ENCODE measurements around the gene BCAS3. TPM values are rescaled to one million over a fixed set of nuclear protein-coding genes. Genes with fewer than 3 reads are reported as not detected.

BCAS3 gene
- total and polyA plus RNA-seq, 11 donors = 4.5 to 23.5 (median 17.9) TPM

GRCh38 chr17:61323003-61323908 lies 645.6 kb downstream of the BCAS3 start:
- intact Hi-C loops (cut with DNase I) = loop anchor here in 1 of 10 donors (10.0 kb wide), 1 partner anchor 68 kb away; no protein-coding TSS in a partner anchor
- 48 to 65% (median 59%) methylated on average over 13 of the region's 13 CpGs for WGBS, 4 donors

GRCh38 chr17:61323909-61324868 lies 646.5 kb downstream of the BCAS3 start:
- WGBS, 4 donors = 67 to 84% (median 73%) methylated on average over 12 of the region's 12 CpGs
- Histone ChIP-seq H3K9me3 (no peaks in the 10 kb centered on the region), H3K4me3 (no peak overlapping the region), H3K4me1 (peaks cover 0 to 39% (median 21%) of the 10 kb centered on the region in 12 donors), H3K27me3 (no peaks in the 10 kb centered on the region), H3K27ac (peak overlapping the region in 11 of 12 donors; percentile 6 to 78 (median 60)), H3K36me3 (no peaks in the 10 kb centered on the region)
- peak in 3 of 4 donors; percentile 50 to 73 (median 50) for ATAC-seq
- no peak for TF ChIP-seq POLR2A (IDR thresholded peaks at IDR 0.05)
- TF ChIP-seq CTCF (IDR thresholded peaks at IDR 0.05) = no peak
- DNase-seq = no peak
- intact Hi-C loops (cut with DNase I) = loop anchor here in 1 of 10 donors (10.0 kb wide), 1 partner anchor 69 kb away; no protein-coding TSS in a partner anchor

More at GRCh38 chr17:61323003-61323908, 645.6 kb downstream of the BCAS3 start:
- DNase-seq (peak in 1 of 5 donors; percentile 51), ATAC-seq (peak in 3 of 4 donors; percentile 18 to 57 (median 53))
- Histone ChIP-seq H3K9me3 (no peaks in the 10 kb centered on the region), H3K4me1 (peaks cover 0 to 39% (median 21%) of the 10 kb centered on the region in 12 donors), H3K36me3 (no peaks in the 10 kb centered on the region), H3K4me3 (no peak overlapping the region), H3K27me3 (no peaks in the 10 kb centered on the region), H3K27ac (peak overlapping the region; percentile 6 to 78 (median 58))
- TF ChIP-seq CTCF (IDR thresholded peaks at IDR 0.05) (no peak), POLR2A (IDR thresholded peaks at IDR 0.05) (no peak)

- H3K4me3 ChIP-seq = no peak overlapping the region
- H3K27me3 ChIP-seq = no peaks in the 10 kb centered on the region
- H3K27ac ChIP-seq = peak overlapping the region in 6 of 12 donors; percentile 9 to 70 (median 37)
- intact Hi-C loops (cut with DNase I) = loop anchor here in 1 of 10 donors (10.0 kb wide), 1 partner anchor 70 kb away; no protein-coding TSS in a partner anchor
- H3K9me3 ChIP-seq = no peaks in the 10 kb centered on the region
- peaks cover 0 to 39% (median 21%) of the 10 kb centered on the region in 12 donors for H3K4me1 ChIP-seq
- 72 to 92% (median 81%) methylated on average over 5 of the region's 5 CpGs for WGBS, 4 donors
- TF ChIP-seq CTCF (IDR thresholded peaks at IDR 0.05) (no peak), POLR2A (IDR thresholded peaks at IDR 0.05) (no peak)
- DNase-seq = no peak
- ATAC-seq = no peak
- no peaks in the 10 kb centered on the region for H3K36me3 ChIP-seq
Measured at GRCh38 chr17:61324950-61325349, 647.3 kb downstream of the BCAS3 start.

All from heart left ventricle (tissue), 16 donors.